Large intestine (tissue), 12 donors: ENCODE results near the gene EEFSEC. TPM values are rescaled to one million over a fixed set of nuclear protein-coding genes. Genes with fewer than 3 reads are reported as not detected.

Experiments used
- DNase-seq, 2 donors: peaks; one replicate each; pipeline versions ENCODE4 v3.0.0 to v3.0.0-alpha.2; 2013
- H3K27ac ChIP-seq: one replicate; pipeline ENCODE4 v1.5.1; 2013; ENCODE audit warnings: low read length
- H3K27me3 ChIP-seq: 2 replicates; pipeline ENCODE4 v1.6.1; 2013; ENCODE audit warnings: low read length; ENCODE audit not compliant: control insufficient read depth, insufficient read depth
- H3K36me3 ChIP-seq: 2 replicates; pipeline ENCODE4 v1.6.1; 2013; ENCODE audit warnings: low read length; ENCODE audit not compliant: control insufficient read depth, insufficient read depth
- H3K4me1 ChIP-seq: one replicate; pipeline ENCODE4 v1.6.1; 2013; ENCODE audit warnings: low read length; ENCODE audit not compliant: control insufficient read depth, insufficient read depth
- H3K4me3 ChIP-seq: one replicate; pipeline ENCODE4 v1.5.1; 2013; ENCODE audit warnings: low read length
- H3K9me3 ChIP-seq: one replicate; pipeline ENCODE4 v1.6.1; 2013; ENCODE audit warnings: mild to moderate bottlenecking, low read depth, low read length, moderate library complexity; ENCODE audit not compliant: control insufficient read depth
- WGBS: methylation state at CpG from one replicate; pipeline ENCODE4 v1.1.5; 2013; ENCODE audit warnings: low lambda C conversion rate; ENCODE audit not compliant: insufficient coverage; 5-methylcytosine and 5-hydroxymethylcytosine counted together
- long read RNA-seq, 11 donors: transcript quantifications; one replicate each; lab custom pipeline, GENCODE V29; 2026
- polyA plus RNA-seq: library from polyadenylated mRNA; unstranded; fragments of 120-200 nt; gene quantifications from one replicate; pipeline ENCODE4 v1.2.1, GENCODE V29; 2013

EEFSEC gene
- 23.9 TPM for polyA plus RNA-seq
- long read RNA-seq, donor 1, partial matches to known transcripts = 0 of 4 reads
- long read RNA-seq, donor 1, other reads (novel, unspliced or antisense) = 0 of 4 reads
- long read RNA-seq, donor 2, transcript EEFSEC-201 (7 exons, 2,232 nt) = major isoform, 8 of 13 reads
- long read RNA-seq, donor 2, partial matches to known transcripts = 5 of 13 reads
- long read RNA-seq, donor 2, other reads (novel, unspliced or antisense) = 0 of 13 reads
- long read RNA-seq, donor 3 = 0 reads
- long read RNA-seq, donor 4 = 0 reads
- long read RNA-seq, donor 5, transcript EEFSEC-201 (7 exons, 2,232 nt) = major isoform, 5 of 5 reads
- long read RNA-seq, donor 5, partial matches to known transcripts = 0 of 5 reads
- long read RNA-seq, donor 5, other reads (novel, unspliced or antisense) = 0 of 5 reads
- long read RNA-seq, donor 6, transcript EEFSEC-201 (7 exons, 2,232 nt) = major isoform, 9 of 15 reads
- long read RNA-seq, donor 6, partial matches to known transcripts = 6 of 15 reads
- long read RNA-seq, donor 6, other reads (novel, unspliced or antisense) = 0 of 15 reads
- long read RNA-seq, donor 7, transcript EEFSEC-201 (7 exons, 2,232 nt) = major isoform, 5 of 5 reads
- long read RNA-seq, donor 7, partial matches to known transcripts = 0 of 5 reads
- long read RNA-seq, donor 7, other reads (novel, unspliced or antisense) = 0 of 5 reads
- long read RNA-seq, donor 8, transcript EEFSEC-201 (7 exons, 2,232 nt) = major isoform, 8 of 8 reads
- long read RNA-seq, donor 8, partial matches to known transcripts = 0 of 8 reads
- long read RNA-seq, donor 8, other reads (novel, unspliced or antisense) = 0 of 8 reads
- long read RNA-seq, donor 9, transcript EEFSEC-201 (7 exons, 2,232 nt) = major isoform, 8 of 8 reads
- long read RNA-seq, donor 9, partial matches to known transcripts = 0 of 8 reads
- long read RNA-seq, donor 9, other reads (novel, unspliced or antisense) = 0 of 8 reads
- long read RNA-seq, donor 10, transcript EEFSEC-201 (7 exons, 2,232 nt) = major isoform, 14 of 14 reads
- long read RNA-seq, donor 10, partial matches to known transcripts = 0 of 14 reads
- long read RNA-seq, donor 10, other reads (novel, unspliced or antisense) = 0 of 14 reads
- long read RNA-seq, donor 11, partial matches to known transcripts = 5 of 9 reads
- long read RNA-seq, donor 11, other reads (novel, unspliced or antisense) = 0 of 9 reads

- 0% methylated on average over 1 of the region's 96 CpGs for WGBS
- DNase-seq = peak; percentile 62 to 89
- no peaks in the 10 kb centered on the region for H3K9me3 ChIP-seq
- peaks cover 11% of the 10 kb centered on the region for H3K36me3 ChIP-seq
- H3K4me3 ChIP-seq = peak within 1 kb of the TSS; percentile 75
- H3K27me3 ChIP-seq = no peaks in the 10 kb centered on the region
- H3K4me1 ChIP-seq = peaks cover 10% of the 10 kb centered on the region
- H3K27ac ChIP-seq = peak within 1 kb of the TSS; percentile 82
Measured at GRCh38 chr3:128153156-128154041, at the start of gene EEFSEC. TSS of gene EEFSEC (plus strand) at chr3:128153481. CDS start at chr3:128153508, 27 bp downstream.

GRCh38 chr3:128107834-128108233, 45.4 kb upstream of the EEFSEC start:
- H3K27ac ChIP-seq = no peak overlapping the region
- H3K4me3 ChIP-seq = no peak overlapping the region
- peaks cover 38% of the 10 kb centered on the region for H3K36me3 ChIP-seq
- no peaks in the 10 kb centered on the region for H3K4me1 ChIP-seq
- no peak for DNase-seq
- H3K27me3 ChIP-seq = no peaks in the 10 kb centered on the region
- WGBS = 10% methylated on average over 1 of the region's 8 CpGs
- H3K9me3 ChIP-seq = no peaks in the 10 kb centered on the region

- DNase-seq = no peak
- Histone ChIP-seq H3K4me1 (no peaks in the 10 kb centered on the region), H3K27ac (no peak overlapping the region), H3K27me3 (no peaks in the 10 kb centered on the region), H3K9me3 (no peaks in the 10 kb centered on the region), H3K4me3 (no peak overlapping the region), H3K36me3 (peaks cover 35% of the 10 kb centered on the region)
- 100% methylated on average over 1 of the region's 5 CpGs for WGBS
Measured at GRCh38 chr3:128111147-128111546, 42.1 kb upstream of the EEFSEC start.

- Histone ChIP-seq H3K9me3 (no peaks in the 10 kb centered on the region), H3K4me1 (no peaks in the 10 kb centered on the region), H3K27me3 (no peaks in the 10 kb centered on the region), H3K27ac (no peak overlapping the region), H3K4me3 (no peak overlapping the region), H3K36me3 (peaks cover 36% of the 10 kb centered on the region)
- no peak for DNase-seq
- no CpG with 5 or more reads among the region's 7 CpGs for WGBS
Measured at GRCh38 chr3:128112357-128112968, 40.8 kb upstream of the EEFSEC start.

GRCh38 chr3:128113817-128114794, 39.2 kb upstream of the EEFSEC start:
- Histone ChIP-seq H3K4me3 (no peak overlapping the region), H3K27me3 (no peaks in the 10 kb centered on the region), H3K9me3 (no peaks in the 10 kb centered on the region), H3K4me1 (no peaks in the 10 kb centered on the region), H3K36me3 (peaks cover 37% of the 10 kb centered on the region), H3K27ac (no peak overlapping the region)
- DNase-seq = no peak
- WGBS = no CpG with 5 or more reads among the region's 9 CpGs

- no CpG with 5 or more reads among the region's 1 CpG for whole genome bisulfite sequencing
- no peak for DNase-seq
- H3K27ac ChIP-seq = no peak overlapping the region
Measured at GRCh38 chr3:128122013-128122412, 31.3 kb upstream of the EEFSEC start.

GRCh38 chr3:128123156-128123537, 30.1 kb upstream of the EEFSEC start:
- Histone ChIP-seq H3K36me3 (peaks cover 4% of the 10 kb centered on the region), H3K4me3 (peak overlapping the region; percentile 73), H3K9me3 (no peaks in the 10 kb centered on the region), H3K4me1 (peaks cover 3% of the 10 kb centered on the region), H3K27me3 (no peaks in the 10 kb centered on the region), H3K27ac (peak overlapping the region; percentile 24)
- peak in 1 of 2 donors; percentile 11 for DNase-seq
- no CpG with 5 or more reads among the region's 22 CpGs for WGBS

More at GRCh38 chr3:128122013-128122412, 31.3 kb upstream of the EEFSEC start:
- no peaks in the 10 kb centered on the region for H3K27me3 ChIP-seq
- H3K4me3 ChIP-seq = no peak overlapping the region
- H3K36me3 ChIP-seq = peaks cover 8% of the 10 kb centered on the region
- no peaks in the 10 kb centered on the region for H3K9me3 ChIP-seq
- peaks cover 3% of the 10 kb centered on the region for H3K4me1 ChIP-seq

GRCh38 chr3:128123538-128124368, 29.5 kb upstream of the EEFSEC start, which contains the start of gene RUVBL1:
TSS of gene RUVBL1 (minus strand) at chr3:128123812. CDS start at chr3:128123724, 88 bp downstream.
- Histone ChIP-seq H3K9me3 (no peaks in the 10 kb centered on the region), H3K27ac (peak within 1 kb of the TSS; percentile 37), H3K27me3 (no peaks in the 10 kb centered on the region), H3K4me1 (peaks cover 3% of the 10 kb centered on the region), H3K36me3 (peaks cover under 1% of the 10 kb centered on the region), H3K4me3 (peak within 1 kb of the TSS; percentile 73)
- peak; percentile 96 to 98 for DNase-seq
- whole genome bisulfite sequencing = no CpG with 5 or more reads among the region's 47 CpGs
